HG03280 (cell line): ENCODE data around the gene FBXL17.
"Not testable (repeated sequence)": the region's sequence is repeated elsewhere in the genome, so short reads cannot be mapped to it uniquely, and the experiment has no call there.

ENCODE experiments used
- ATAC-seq: cut with Tn5 transposase; IDR thresholded peaks from one replicate; pipeline ENCODE4 v1.9.1; 2021; ENCODE audit warnings: mild to moderate bottlenecking, moderate library complexity; ENCODE audit not compliant: unreplicated experiment

FBXL17 gene

DNA sequence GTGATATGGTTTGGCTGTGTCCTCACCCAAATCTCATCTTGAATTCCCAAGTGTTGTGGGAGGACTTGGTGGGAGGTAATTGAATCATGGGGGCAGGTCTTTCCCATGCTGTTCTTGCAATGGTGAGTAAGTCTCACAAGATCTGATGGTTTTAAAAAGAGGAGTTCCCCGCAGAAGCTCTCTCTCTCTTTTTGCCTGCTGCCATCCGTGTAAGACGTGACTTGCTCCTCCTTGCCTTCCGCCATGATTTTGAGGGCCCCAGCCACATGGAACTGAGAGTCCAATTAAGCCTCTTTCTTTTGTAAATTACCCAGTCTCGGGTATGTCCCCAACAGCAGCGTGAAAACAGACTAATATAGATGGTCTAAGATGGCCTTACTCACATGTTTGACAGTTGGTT is 210.1 kb downstream of the FBXL17 start:
- no peak for ATAC-seq

DNA sequence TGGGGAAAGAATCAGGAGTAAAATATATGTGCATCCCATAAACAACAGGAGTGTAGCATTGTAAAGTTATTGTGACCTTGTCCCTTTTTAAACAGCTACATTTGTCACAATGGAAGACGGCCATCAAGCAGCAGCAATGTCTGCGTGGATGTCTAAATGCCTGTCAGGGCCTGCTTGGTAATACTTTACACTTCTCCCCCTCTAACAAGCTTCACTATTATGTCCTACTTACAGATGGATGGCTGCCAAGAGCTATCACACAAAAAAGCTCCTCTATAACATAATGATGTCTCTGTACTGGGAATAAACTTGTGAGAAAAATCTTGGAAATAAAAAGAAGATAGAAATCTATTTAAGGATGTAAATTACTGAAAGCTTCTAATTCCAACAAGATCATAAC is 213.0 kb downstream of the FBXL17 start:
- ATAC-seq = no peak

DNA sequence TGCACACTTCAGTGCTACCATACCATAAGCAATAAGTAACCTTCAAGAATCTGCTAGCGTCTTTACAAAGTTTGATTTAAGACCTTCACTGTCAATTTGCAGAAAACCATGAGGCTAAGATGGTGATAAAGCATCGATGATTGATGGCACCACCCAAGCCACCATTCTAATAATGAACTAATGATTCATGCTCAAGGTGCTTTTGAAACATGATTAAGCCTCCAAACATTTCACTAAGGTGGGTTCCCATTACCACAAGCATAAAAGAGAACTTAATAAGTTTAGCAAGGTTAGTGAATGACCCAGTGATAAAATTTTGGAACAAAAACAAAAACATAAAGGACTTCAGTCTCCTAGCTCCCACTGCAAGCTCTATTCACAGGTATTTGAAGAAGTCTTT is 214.7 kb downstream of the FBXL17 start:
- ATAC-seq = no peak

DNA sequence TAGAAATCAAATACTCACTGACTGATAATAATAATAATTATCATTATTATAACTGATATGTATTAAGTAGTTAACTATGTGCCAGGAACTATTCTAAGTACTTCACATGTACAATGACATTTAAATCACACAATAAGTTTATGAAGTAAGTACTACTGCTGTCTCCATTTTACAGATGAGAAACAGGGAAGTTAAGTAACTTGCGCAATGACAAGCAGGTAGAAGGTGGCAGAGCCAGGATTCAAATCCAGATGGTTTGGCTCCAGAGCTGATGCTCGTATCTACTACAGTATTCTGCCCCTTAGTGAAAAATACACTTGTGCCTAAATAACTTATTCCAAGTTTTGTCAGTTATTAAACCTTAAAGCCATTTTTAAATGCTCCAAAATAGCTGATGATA is 217.3 kb downstream of the FBXL17 start:
- ATAC-seq = no peak

DNA sequence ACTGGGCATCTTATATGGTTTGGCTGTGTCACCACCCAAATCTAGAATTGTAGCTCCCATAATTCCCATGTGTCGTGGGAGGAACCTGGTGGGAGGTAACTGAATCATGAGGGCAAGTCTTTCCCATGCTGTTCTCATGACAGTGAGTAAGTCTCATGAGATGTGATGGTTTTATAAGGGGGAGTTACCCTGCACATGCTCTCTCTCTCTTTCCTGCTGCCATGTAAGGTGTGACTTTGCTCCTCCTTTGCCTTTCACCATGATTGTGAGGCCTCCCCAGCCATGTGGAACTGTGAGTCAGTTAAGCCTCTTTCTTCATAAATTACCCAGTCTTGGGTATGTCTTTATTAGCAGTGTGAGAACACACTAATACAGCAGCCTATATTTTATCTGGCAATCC is 229.0 kb downstream of the FBXL17 start:
- ATAC-seq = not testable (repeated sequence)

DNA sequence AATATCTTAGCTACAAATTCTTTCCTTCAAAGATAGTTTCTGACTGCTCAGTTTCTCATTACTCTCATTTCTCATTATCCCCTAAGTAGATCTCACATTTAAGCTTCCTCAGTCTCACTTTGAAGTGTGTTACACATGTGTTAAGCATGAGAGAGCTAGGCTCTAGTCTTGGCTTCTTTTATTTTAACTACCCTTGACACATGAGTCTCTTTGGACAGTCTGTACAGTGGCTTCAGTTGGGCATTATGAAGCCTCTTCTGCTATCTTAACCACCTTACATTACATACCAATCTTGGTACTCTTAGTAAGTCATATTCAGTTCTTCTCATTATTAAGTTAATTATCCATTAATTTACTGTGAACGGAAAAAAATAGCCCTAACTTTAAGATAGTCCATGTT is 232.5 kb downstream of the FBXL17 start:
- ATAC-seq = no peak

DNA sequence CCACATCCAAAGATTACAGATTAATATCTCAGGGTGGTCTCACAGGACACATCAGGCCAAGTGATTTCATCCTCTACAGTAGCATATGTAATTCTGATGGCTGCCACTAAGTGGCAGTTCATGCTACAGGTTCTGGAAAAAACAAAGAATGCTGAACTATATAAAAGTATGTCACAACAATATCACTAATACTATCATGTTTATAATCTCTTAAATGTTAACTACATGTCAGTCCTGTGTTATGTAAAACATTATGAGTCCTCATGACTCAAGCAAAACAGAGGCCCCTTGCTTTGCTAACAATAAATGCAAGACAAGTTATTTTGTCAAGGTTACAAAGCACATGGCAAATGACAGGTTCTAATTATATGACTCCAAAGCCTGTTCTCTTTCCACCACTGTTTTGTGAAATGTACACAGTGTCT is 233.2 kb downstream of the FBXL17 start:
- peak; percentile 88 for ATAC-seq

DNA sequence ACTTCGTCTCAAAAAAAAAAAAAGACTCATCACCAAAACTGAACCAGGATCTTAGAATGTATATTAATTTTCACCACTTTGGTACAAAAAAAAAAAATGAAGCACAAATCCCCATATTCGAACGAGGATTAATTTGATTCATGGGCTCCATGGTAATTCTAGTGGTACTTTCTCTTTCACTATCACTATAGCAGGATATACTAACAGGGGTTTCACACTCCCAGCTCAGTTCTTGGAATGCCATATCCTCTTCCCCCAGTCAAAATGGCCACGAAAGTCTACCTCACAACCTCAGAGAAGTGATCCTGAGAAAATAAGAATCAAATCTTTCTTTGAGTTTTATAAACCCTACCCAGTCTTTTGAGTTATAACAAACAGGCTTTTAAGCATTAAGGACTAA is 235.7 kb downstream of the FBXL17 start:
- ATAC-seq = no peak

DNA sequence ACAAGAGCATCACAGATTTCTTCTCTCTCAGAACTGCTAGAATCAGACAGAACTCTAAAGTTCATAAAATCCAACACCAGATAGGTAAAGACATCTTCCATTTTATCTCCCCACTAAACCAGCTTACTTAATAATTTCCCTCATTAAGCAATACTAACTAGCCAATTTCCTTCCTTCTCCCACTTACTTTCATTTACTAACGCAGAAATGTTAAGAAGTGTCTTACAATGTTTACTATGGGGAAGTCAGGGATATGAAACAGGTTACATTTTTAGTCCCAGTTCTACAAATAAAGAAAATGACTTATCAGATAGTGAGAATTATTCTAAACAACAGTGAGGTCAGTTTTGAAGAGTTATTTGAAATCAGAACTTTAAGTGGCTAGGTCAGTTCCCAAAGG is 236.5 kb downstream of the FBXL17 start:
- no peak for ATAC-seq

DNA sequence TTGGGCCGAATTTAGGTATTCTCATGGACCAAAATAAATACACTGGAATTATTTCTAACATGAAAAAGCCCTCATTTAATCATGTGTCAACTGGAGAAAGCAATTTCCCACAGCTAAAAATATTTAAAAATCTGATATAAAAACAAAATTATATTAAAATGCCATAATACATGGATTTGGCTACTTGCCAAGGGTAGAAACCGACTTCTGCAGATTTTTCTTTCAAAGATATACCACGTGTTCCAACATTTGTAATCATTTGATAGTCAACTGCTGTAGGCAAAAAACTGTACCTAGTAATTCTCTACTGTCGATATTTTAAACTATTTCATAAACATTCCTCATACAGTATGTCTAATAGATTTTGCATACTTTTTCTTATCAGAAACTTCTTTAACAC is 237.6 kb downstream of the FBXL17 start:
- ATAC-seq = no peak

DNA sequence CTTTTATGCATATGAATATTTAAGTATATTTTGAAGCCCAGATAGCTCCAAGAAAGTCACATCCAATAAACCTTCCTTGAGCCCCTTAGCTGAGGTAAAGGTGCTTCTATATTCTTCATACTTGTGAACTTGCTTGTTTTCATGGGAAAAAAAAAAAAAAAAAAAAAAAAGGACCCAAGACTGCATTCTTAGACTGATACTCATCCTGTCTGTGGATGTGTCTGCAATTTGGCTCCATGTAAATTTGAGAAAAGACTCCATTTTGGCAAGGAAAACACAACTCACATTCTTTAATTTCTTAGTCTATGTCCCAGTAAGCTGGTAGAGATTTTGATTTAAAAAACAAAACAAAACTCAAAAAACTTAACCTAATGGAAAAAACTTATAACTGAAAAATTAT is 238.3 kb downstream of the FBXL17 start:
- no peak for ATAC-seq

DNA sequence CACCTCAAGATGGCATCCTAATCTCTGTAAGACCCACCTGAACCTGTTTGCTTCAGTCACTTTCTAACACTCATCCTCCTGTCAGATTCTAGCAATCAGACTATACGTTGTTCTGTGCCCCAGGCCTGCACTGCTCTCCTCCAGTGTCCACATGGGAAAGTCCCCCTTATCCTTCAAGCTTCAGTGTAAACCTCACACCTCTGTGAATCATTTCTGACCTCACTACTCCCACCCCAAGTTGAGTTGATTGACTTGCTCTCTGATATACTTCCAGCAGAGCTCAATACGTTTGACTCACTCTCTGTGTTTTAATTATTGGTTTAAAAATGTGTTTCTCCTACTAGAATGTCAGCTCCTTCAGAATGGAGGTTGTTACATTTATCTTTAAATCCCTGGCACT is 240.2 kb downstream of the FBXL17 start:
- ATAC-seq = no peak

DNA sequence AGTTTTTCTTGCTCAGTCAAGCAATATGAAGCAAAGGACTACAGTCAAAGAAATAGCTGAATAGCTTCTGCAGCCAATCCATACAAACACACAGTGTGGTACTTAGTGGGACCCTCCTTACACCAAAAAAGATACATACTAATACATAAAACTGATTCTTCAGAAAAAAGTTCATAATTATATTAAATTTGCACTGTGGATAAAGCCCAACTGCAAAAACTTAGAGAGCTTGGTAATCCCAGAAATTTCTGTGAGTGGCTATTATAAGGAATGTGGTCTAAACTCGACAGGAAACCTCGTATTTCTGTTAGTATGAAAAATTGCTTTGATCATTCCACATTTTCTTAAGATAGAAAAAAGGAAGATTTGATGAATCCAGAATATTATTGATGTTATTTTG is 245.4 kb downstream of the FBXL17 start:
- no peak for ATAC-seq

DNA sequence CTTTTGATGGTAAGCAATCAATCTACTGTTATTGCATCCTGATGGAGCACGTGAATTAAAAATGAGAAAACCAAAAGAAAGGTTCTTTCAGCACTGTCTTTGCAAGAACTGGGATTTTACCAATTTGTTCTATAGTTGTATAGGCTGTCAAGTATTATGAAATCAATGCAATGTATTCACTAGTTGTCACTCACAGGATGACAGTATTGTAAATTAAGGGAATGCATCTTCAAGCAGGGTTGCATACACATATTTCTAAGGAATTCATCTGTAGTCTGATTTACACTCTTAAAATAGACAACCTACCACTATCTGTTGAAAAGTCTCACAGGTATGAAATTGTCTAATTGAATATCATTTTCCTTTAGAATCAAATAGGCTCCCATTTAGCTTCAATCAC is 252.8 kb downstream of the FBXL17 start:
- no peak for ATAC-seq

DNA sequence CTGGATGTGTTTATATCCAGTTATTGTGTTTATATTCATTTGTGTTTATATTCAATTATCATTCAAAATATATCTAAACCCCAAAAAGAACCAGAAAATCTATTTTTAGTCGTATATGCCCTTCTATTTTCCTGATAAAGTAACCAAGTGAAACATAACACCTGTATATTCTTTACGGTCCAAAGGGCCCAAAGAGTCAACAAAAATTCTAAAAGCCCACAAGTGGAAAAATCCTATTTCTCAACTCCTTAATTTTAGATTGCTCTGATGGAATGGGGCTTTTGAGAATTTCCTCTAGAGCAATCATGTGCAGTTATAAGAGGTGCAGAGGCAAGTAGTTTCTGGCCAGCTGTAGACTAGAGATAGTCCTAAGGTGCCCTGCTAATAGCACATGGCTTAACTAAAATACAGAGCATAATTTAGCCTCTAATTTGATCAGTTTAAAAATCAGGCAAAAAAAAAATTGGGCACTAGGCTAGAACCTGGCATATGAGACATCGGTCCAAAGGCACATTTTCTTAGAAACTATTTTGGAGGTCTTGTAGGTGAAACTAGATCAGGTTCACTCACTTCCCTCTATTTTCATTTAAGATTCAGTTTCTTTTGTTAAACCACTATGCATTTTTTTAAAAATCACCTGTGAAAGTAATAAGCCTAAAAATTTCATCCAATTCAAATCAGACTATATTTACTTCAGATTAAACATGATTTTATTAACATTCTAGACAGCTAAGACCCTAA is 256.0 kb downstream of the FBXL17 start:
- no peak for ATAC-seq

DNA sequence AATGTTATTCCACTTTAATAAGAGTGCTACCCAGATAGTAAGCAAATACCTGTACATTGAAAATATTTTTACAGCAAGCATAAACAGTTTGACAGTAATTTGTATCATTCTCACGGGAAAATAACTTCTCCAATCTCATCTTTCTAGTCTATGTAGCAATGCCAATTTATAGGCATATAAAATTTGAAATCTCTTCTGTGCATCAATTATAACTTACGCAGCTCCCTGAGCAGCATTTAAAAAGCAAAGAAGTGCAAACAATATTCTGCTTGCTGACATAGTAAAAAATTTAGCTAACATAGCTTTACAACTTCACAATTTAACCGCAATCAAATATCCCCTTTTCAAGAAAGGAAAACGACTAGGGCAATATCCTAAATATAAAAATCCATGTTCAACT is 257.3 kb downstream of the FBXL17 start:
- ATAC-seq = no peak

DNA sequence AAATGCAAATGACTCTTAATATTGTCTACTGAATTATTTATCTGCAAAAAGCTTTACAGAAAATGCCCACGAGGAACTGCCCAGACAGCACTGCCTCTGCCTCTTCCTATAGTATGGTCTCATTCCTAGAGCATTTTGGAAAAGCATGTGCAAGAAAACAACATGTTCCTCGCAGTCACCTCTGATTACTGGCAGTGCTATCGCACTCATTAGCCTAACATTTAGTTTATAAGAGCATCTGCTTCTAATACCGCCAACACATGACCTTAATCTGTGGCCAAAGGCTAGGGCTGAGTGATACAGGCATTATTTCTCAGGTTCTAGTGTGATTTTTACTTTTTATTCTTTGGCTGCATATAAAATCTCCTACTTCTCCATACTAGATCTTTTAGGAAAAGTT is 259.2 kb downstream of the FBXL17 start:
- no peak for ATAC-seq

DNA sequence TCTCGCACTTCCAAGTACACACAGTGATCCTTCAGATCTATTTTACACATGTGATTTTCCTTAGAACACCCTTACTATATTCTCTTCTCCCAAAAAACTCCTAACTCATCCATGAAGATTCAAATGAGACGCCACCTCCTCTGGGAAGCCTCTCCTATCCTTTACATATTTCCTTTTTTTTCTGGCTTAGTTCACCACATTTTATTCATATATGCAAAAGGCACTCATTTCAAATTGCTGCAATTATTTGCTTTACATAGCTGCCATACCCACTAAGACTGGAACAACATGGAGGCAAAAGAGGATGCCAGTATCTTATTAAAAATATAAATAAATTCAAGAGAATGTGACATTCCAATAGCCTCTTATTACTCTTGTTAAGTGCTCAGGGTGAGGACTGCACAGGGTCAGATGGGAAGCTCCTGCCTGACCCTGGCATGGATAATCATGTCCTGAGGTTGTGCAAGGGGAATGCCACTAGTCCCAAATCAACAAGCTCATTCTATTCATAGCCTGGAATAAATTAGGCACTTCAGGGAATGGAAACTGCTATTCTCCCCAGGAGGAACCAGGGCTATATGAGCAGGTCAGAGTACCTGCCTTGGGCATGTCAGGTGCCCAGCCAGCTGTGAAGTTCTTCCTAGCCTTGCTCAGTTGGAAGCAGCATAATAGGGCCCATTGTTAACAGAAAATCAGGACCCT is 262.9 kb downstream of the FBXL17 start:
- no peak for ATAC-seq

DNA sequence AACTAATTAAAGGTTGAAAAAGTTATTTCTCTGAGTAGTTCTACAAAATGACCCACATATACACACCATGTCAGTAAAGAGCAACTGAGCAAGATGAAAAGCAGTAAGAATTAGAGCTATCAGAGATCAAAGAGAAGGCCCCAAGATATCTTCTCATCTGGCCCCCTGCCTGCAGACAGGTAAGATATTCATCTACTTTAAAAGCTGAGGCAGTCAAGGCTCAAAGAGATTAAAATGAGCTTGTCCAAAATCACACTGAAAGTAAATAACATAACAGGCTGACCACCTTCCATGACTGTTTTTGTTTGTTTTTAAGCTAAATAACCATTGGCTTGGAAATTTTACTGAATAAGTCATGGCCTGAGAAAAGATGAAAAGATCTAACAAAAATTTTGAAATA is 266.2 kb downstream of the FBXL17 start:
- ATAC-seq = no peak

DNA sequence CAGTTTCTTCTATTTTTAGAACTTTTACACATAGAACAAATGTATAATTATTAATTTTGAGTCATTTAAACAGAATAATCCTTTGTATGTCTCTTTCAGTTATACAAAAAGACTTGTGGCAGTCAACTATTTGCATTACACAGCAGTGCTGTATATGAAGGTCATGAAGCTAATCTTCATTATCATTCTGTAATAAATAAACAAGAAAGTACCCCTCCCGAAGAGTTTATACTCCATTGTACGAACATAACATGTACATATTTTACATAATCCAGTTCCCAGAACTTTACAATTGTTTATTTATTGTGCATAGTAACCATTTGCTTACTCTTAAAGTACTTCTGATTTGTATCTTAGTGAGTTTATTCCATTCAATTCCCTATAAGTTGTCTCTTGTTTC is 267.9 kb downstream of the FBXL17 start:
- ATAC-seq = no peak

DNA sequence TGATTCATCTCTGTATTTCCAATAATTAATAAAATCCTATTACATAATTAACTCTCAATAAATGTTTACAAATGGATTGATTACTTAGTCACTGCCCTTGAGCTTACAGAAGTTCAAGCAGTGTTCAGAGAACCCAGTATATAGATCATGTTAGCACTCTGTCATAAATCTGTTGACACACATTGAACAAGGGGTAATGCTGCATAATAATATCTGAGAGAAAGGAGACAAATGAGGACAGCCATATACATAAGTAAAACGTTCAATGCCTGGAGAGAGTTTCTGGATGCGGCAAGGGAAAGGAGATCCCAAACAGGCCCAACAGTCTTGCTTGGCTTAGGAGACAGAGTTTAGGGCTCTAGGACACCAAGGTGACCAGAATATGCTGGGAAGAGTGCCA is 270.2 kb downstream of the FBXL17 start:
- ATAC-seq = no peak

DNA sequence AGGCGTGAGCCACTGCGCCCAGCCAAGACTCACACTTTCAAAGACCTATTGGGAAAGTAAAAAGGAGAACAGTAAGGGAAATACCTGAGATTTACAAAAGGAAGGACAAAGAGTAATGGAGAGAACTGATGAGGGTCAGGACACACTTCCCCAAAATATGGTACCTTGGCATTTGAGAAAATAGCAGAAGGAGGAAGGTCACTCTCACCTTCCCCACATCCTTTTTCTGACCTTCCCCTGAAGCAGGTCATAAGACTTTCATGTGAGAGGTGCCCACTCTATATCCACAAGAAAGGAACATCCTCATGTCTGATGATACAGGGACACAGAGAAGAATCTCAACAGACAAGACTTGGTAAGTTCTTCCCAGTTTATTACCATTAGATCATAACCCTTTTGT is 272.8 kb downstream of the FBXL17 start:
- ATAC-seq = no peak

DNA sequence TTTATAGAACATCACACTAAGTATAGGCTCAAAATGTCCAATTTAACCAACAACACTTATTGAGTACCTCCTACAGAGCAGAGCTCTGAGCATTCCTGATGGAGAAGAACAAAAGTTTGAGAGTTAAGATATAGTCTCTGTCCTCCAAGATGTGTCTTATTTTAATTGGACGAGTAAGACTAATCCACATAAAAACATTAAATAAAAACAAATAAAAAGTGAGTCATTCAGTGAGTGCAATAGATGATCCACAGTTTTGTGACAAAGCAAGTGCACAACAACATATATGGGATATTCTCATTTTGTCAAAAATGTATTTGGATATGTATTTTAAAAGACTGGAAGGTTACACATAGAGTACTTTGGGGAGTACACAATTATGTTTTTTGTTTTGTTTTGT is 277.4 kb downstream of the FBXL17 start:
- no peak for ATAC-seq
